Stimulated activated CD8-positive, alpha-beta memory T cell treated with anti-CD3 and anti-CD28 coated beads, Interleukin-15, amount 100 ng/mL, for 1 hour (primary cell): ENCODE results near the gene B4GAT1.
"Not testable (repeated sequence)": the region's sequence is repeated elsewhere in the genome, so short reads cannot be mapped to it uniquely, and the experiment has no call there.

Experiments
- DNase-seq: peaks from one replicate; pipeline ENCODE4 v3.0.0-alpha.2; 2020; ENCODE audit warnings: low read depth

Gene B4GAT1

DNA sequence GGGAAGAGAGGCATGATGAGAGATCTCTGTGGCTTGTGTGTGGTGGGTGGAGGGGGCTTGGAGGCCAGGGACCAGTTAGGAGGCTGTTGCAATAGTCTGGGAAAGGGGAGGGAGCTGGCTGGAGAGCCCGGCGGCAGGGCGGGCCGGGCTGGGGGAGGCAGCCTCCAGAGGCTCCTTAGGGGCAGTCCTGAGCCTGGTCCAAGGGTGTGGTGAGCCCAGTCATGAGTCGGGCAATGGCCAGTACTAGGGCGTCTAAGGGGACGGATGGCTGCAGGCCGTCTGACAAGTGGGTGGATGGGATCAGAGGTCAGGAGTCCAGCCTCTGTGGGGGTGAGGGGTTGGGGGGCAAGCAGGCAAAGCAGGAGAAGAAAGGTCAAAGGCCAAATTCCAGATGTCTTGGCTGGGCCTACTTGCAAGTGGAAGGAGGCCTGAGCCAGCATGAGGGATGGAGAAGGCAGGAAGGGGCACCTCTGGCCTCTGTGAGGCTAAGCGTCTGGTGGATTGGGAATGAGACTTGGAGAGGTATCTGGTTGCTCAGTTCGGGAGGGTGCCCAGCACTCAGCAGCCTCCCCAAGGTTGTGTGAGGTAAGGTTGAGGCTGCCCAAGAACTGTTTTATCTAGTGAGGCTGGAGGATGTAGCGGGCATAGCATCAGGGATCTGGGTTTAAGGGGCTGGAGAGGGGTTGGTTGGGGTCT, 24.5 kb downstream of the B4GAT1 start:
- DNase-seq = no peak

DNA sequence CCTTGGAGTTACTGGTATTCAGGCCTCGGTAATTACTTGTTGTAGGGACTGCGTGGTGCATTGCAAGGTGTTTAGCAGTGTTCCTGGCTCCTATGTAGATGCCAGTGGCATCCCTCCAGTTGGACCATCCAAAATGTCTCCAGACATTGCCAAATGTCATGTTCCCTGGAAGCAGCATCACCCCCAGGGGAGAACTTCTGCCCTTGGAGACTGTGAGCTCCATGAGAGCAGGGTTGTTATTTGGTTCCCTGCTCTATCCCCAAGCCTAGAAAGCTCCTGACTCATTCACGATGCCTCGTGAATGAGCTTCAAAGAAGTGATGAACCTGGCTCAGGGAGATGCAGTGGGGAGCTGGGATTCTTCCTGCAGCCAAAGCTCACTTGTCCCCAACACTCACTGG, 25.8 kb downstream of the B4GAT1 start:
- no peak for DNase-seq

DNA sequence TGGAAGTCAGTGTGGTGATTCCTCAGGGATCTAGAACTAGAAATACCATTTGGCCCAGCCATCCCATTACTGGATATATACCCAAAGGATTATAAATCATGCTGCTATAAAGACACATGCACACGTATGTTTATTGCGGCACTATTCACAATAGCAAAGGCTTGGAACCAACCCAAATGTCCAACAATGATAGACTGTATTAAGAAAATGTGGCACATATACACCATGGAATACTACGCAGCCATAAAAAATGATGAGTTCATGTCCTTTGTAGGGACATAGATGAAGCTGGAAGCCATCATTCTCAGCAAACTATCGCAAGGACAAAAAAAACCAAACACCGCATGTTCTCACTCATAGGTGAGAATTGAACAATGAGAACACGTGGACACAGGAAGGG, 26.7 kb downstream of the B4GAT1 start:
- not testable (repeated sequence) for DNase-seq

DNA sequence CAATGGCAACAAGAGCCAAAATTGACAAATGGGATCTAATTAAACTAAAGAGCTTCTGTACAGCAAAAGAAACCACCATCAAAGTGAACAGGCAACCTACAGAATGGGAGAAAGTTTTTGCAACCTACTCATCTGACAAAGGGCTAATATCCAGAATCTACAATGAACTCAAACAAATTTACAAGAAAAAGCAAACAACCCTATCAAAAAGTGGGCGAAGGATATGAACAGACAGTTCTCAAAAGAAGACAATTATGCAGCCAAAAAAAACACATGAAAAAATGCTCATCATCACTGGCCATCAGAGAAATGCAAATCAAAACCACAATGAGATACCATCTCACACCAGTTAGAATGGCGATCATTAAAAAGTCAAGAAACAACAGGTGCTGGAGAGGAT, 27.1 kb downstream of the B4GAT1 start:
- not testable (repeated sequence) for DNase-seq

DNA sequence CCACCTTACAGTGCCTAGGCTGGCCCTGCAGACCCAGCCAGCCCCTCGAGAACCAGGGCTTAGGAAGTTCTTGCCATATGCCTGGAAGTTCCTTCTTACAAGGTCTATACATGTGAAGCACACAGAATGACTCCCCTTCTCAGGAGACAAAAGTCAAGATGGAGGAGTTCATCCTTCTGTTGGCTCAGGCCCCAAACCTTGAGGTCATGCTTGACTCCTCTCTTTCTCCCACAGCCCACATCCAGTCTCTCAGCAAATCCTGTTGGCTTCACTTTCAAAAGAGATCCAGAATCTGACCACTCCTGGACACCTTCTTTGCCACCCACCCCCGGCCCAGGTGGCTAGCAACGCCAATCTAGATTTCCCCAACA, 28.8 kb downstream of the B4GAT1 start:
- DNase-seq = no peak

DNA sequence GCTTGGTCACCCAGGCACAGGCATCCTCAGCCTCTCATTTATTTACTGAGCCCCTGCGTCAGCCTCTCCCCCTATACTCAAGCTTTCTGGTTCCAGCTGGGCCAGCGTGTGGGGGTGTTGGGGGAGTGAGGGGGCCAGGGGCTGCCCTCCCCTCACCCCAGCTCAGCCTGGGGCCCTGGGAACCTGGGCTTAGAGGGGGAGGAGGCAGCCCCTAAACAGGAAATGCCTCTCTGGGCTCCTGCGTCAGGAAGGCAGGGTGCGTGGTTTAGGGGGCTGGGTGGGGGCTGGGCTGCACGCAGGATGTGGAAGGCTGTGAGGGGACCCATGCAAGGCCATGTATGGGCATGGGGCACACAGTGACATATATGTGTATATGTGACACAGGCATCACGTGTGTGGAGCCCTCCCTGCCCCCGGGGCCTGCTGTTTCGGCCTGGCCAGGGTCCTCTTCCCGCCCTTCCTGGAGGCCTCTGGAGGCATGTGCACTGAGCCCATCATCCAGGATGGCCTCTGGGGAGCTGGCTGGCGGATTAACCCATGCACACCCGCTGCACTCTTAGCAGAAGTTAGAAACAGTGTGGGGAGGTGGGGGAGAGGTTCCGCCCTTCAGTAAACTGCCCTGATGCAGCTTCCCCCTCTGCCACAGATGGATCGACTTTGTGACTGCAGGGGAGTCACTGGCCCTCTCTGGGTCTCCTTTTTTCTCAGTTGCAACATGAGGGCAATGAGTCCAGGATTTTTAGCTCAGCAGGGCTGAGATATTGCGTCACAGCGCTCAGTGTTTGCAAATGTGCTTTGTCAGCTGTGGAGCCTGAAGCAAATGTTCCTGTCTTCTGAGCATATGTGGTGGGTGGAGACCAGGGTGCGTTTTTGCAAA, 29.5 kb downstream of the B4GAT1 start:
- peak; percentile 53 for DNase-seq

DNA sequence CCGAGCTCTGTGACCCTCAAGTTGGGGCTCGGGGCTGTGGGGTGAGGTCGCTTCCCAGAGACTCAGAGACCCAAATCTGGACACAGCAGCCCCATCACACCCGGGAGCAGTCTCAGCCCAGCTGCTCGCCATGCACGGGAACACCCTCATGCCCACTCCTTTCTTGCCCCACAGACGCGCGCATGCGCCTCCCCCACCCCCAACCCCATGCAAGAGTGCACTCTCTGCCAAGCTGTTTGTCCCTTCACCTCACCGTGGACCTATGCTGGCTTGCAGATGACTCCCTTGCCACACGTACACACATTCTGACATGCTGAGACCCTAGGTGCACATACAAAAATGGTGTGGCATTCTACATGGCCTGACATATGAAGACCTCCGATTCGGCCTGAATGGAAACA, 30.1 kb downstream of the B4GAT1 start:
- no peak for DNase-seq

DNA sequence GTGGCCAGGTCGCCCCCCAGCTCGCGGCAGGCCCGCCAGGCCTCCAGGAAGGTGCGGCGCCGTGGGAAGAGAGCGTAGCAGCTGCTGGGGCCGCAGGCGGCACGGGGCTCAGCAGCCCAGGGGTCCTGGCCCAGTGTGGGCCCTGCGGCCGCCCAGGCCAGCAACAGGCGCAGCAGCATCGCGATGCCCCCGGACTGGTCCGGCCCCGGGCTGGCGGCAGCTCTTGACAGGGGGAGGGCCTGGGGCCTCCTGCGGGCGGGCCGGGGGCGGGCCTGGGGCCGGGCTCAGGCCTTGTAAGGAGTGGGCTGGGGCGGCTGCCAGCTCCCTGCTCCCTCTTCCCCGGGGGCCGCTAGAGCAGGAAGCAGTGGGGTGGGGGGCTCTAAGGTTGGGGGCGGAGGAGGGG, 30.6 kb downstream of the B4GAT1 start, which contains the start of gene CD248:
Gene CD248, minus strand, starts transcription at position 196 of the 403 bp plus-strand sequence. Its CDS starts 17 bp downstream, at position 179.
- DNase-seq = no peak

DNA sequence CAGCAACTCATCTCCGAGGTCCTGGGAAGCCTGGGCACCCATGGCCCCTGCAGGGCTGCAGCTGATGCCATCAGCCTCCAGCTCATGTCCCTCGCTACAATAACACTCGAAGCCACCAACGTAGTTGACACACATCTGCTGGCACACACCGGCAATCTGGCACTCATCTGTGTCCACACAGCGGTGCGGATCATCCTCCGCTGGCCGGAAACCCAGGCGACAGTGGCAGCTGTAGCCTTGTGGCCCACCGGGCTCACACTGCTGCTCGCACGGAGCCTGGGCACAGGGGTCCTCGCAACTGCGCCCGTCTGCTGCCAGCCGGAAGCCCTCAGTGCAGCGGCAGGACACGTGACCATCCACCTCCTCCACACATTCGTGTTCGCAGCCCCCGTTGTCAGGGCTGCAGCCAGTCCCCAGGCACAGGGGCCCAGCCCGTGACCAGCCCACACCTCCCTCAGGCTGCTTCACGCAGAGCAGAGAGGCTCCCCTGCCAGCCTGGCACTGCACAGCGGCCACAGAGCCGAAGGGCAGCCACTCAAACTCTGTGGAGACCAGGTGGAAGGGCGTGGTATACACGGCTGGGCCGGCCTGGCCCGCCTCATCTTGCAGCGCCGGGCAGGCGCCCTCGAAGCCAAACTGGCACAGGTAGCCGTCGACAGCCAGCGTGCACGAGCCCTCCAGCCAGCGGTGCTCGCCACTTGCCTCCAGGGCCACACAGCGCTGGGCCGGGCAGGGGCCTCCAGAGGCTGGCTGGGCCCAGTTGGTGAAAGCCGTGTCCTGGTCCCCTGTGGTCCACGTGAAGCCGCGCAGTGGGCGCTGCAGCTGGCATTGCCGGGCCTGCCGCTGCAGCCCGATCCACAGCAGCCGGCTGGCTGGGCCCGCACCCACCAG, 31.3 kb downstream of the B4GAT1 start:
- no peak for DNase-seq

DNA sequence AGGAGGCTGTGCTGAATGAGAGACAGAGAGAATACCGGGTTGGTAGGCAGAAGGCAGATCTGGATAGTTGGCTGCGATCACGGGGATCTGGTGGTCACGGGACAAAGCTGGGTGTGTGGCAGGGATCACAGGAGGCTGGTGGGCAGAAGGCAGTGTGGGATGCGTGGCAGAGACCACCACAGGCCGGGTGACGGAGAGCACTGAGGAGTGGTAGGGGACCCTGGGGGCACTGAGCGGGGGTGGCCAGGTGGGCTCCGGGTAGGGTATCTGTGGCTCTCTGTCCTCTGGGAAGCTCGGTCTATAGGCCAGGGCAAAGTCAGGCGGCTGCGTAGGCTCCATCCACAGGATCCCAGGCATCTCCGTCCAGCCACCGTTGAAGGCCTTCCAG, 31.9 kb downstream of the B4GAT1 start:
- DNase-seq = no peak

DNA sequence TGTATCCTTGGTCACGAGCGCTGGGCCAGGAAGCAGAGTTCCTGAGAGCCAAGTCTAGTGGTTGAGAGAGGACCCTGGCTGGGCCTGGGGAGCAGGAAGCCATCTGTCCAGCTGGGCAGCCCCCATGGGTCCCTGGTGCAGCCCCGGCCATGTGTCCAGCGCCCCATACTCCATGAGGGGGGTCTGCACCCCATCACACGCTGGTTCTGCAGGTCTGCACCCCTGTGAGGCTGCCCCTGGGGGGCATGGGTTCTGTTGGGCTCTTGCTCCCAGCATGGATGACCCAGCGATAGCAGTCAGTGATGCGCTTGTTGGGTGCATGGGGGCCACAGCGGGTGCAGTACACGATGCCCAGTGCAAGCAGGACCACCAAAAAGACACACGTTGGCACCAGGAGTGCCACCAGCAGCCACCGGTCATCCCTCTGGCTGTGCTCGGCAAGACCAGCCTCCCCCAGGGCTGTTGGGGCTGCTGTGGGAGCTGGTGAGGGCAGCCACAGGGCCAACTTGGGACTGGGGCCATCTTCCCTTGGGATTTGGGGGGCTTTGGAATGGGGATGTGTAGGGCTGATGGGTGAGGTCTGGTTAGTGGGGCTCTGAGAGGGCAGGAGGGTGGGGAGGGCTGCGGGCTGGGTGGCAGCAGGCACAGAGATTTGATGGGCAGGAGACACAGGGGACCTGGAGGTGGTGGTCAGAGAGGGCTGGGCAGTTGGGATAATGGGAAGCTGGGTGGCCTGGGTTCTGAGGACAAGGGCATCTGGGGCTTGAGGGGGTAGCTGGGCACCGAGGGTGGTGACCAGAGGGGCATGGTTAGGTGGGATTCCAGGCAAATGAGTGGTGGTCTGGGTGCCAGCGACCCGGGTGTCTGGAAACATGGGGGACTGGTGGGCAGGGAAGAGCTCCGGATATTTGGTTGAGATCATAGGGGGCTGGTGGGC, 32.6 kb downstream of the B4GAT1 start:
- no peak for DNase-seq

DNA sequence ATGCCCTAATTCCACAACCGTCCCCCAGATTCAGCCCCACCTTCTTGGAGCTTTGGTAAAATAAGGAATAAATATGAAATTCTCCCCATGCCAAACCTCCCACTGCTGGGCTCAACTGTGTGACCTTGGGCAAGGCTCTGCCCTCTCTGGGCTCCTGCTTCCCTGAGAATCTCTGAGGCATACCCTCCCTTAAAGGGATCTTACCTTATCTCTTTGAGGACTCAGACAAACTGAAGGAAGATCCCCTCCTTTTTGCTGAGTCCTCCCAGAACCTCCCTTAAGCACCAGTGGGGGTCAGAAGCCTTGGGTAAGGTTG, 33.3 kb downstream of the B4GAT1 start:
- DNase-seq = no peak

DNA sequence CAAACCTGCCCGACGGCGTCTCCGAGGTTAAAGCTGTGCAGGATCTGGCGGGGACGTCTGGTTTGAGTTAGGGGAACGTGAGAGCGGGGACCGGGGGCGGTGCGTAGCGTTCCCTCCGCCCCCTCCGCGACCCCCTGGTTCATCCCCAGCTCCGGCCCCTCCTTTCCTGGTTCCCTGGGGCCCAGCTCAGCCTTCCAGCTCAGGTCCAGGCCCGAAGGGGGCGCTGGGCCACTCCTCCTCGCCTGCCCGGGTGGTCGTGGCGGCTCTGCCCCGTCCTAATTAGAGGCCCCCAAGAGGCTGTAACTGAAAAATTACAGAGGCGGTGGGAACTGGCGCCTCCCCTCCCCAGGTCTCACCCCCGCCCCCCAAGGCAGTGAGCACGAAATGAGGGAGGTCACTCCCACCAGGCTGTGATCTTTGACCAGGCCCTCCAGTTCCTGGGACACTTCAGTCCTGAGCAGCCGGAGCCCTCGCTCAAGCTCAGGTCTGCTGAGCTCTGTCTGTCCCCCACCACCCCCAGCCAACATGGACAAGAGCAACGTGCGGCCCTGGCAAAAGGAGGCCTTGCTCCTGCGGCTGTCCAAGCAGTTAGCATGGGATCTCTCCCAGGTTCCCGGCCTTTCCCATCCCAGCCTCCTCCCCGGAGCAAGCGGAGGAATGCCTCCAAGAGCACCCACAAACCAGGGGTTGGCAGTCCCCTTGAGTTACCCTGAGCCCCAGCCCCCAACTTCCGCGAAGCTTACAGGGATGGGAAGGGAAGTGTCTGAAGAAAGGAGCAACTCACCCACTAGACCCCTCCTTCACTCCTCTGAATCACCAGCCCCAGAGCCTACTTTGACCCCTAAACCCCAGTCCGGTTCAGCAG, 33.9 kb downstream of the B4GAT1 start:
- DNase-seq = no peak

DNA sequence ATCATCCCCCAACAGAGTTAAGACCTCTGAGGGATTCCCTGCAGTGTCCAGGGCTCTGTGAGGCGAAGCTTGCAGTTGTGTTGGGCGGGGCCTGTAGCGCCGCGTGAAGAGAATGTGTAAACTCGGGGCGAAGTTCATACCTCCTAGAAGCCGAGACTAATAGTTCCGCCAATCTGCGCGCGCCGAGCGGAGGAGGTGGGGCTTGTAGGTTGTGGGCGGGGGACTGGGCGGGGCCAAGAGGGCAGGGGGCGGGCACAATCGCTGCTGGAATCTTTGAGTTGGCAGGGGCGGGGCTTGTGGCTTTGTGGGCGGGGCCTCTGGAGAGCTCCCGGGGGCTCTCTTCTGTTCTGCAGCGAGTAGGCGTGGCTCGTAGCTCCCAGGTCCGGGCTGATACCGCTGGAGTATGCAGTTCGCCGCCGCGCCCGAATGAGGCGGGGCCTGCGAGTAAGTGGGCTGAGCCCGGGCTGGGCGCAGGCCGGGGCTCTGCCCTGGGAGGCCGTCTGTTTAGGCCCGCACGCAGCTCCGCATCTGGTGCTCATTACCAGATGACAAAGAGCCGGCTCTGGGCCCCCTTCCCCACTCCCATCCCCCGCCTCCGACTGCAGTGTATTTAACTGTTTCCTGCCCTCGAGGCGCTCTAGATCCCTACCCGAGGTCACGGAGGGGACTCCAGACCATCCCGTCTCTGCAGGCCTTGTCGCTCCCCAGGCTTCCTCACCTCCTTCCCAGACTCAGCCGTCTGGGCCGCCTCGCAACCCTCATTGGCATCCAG, 34.7 kb downstream of the B4GAT1 start:
- DNase-seq = peak; percentile 97

DNA sequence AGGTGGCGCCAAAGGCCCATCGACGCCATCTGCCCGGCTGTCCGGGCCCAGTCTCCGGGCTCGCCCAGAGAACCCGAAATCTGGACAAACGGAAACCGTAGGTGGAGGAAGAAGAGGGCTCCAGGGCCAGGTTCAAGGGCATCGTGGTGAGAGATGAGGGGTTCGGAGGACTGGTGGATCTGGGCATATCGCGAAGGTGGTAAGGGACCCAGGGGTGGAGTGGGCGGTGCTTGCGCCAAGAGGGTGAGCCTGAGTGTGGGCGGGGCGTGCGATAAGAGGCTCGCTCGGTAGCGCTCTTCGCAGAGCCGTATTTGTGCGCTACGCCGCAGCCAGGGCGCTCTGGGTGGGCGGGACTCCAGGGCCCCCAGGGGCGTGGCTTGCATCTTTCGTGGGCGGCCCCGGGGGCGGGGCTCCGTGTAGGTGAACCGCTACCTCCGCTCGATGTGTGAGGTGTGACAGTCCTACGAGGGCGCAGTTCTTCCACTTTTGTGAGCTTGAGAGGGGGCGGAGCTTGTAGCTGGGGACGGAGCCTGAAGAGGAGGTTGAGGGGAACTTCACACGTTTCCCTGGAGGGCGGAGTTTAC, 35.4 kb downstream of the B4GAT1 start:
- DNase-seq = peak; percentile 96

DNA sequence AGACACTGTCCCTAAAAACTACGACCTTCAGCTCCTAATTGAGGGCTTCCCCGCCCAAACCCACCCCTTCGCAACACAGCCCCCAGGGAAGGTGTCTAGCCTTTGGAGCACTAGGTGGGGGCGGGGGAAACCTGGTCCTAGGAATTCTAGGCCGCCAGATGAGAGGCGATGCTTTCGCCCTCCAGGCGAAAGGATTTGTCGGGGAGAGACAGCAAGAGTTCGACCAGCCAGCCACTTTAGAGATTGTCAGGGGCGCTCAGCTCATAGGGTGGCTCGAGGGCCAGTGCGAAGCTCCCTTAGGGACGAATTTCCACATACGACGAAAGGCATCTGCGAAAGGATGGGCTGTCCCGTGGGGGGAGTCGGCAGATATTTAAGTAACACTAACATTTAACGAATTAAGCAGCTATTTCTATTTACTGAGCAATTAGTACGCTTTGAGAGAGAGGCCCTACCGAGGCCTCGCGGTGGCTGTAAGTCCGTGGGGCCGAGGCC, 35.9 kb downstream of the B4GAT1 start:
- DNase-seq = no peak

DNA sequence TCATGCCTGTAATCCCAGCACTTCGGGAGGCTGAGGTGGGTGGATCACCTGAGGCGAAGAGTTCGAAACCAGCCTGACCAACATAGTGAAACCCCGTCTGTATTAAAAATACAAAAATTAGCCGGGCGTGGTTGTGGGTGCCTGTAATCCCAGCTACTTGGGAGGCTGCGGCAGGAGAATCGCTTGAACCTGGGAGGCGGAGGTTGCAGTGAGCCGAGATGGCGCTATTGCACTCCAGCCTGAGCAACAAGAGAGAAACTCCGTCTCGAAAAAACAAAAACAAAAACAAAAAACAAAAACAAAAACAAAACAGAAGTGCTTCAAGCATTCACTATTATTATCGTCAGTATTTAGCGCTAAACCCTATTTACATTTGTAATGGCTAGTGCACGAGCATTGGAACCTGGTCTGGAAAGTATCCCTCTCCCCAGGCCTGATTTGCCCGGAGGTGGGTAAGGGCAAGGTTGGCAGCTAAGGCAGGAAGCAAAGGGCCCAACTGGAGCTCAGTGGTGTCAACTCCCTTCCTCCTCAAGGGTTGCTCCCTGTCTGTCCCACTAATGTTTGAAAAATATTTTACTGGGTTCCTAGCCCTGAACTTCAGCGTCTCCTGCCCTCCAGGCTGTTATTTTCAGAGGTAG, 36.5 kb downstream of the B4GAT1 start:
- not testable (repeated sequence) for DNase-seq

DNA sequence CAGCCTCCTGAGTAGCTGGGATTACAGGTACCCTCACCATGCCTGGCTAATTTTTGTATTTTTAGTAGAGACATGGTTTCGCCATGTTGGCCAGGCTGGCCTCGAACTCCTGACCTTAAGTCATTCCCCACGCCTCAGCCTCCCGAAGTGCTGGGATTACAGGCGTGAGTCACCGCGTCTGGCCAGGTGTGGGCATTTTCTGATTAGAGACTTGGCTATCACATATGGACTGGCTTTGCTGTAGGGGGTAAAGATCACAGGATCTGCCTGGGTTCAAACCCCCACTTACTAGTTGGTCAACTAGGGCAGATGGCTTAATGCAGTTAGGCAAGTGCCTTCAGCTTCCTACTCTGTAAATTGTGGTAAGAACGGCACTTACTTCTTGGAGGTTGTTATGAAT, 37.1 kb downstream of the B4GAT1 start:
- DNase-seq = no peak

DNA sequence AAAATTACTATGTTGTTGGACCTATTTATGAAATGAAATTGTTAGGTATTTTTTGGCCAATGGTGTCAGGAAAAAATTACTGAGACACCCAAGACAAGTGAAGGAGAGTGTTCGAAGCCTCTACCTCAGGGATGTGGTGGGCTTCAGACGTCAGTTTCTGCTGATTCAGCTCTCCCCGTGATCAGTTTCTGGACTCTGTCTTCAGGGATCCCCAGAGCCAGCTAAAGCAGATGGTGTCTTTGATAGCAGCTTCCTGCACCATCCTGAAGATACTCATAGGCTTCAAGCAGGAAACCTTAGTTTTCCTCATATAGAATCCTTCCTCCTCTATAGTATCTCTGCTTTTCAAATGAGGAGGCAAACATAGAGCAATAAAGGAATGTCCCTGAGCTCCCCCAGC, 38.0 kb downstream of the B4GAT1 start:
- no peak for DNase-seq
